ENCODE measurements around the gene MFRP. TPM values are rescaled to one million over a fixed set of nuclear protein-coding genes. Genes with fewer than 3 reads are reported as not detected.

The MFRP gene
- total and polyA plus RNA-seq, 9 donors: 0.11 TPM; not detected in 8

GRCh38 chr11:119345685-119346084 lies 820 bp downstream of the MFRP start:
- no peaks in the 10 kb centered on the region for H3K27me3 ChIP-seq
- H3K4me3 ChIP-seq: no peak overlapping the region
- no peaks in the 10 kb centered on the region for H3K4me1 ChIP-seq (ENCODE audit: insufficient read depth)
- no peaks in the 10 kb centered on the region for H3K36me3 ChIP-seq
- no peaks in the 10 kb centered on the region for H3K9me3 ChIP-seq
- WGBS, 3 donors: 79 to 86% (median 81%) methylated on average over 12 of the region's 12 CpGs
- no peak for DNase-seq
- TF ChIP-seq CTCF (IDR thresholded peaks at IDR 0.05) (no peak), POLR2A (IDR thresholded peaks at IDR 0.05) (no peak), EP300 (IDR thresholded peaks at IDR 0.05) (no peak)
- intact Hi-C loops (cut with DNase I): no loop called here
- H3K27ac ChIP-seq: no peak overlapping the region

GRCh38 chr11:119344291-119345010 lies 2.1 kb downstream of the MFRP start:
- Histone ChIP-seq H3K27ac (no peak overlapping the region), H3K27me3 (no peaks in the 10 kb centered on the region), H3K4me3 (no peak overlapping the region), H3K9me3 (no peaks in the 10 kb centered on the region), H3K36me3 (no peaks in the 10 kb centered on the region), H3K4me1 (ENCODE audit: insufficient read depth) (peaks cover under 1% of the 10 kb centered on the region)
- DNase-seq: no peak
- intact Hi-C loops (cut with DNase I): no loop called here
- WGBS, 3 donors: 73 to 82% (median 76%) methylated on average over 13 to 14 of the region's 14 CpGs
- TF ChIP-seq CTCF (IDR thresholded peaks at IDR 0.05) (no peak), EP300 (IDR thresholded peaks at IDR 0.05) (no peak), POLR2A (IDR thresholded peaks at IDR 0.05) (no peak)

- Histone ChIP-seq H3K27ac (no peak overlapping the region), H3K27me3 (no peaks in the 10 kb centered on the region), H3K4me1 (ENCODE audit: insufficient read depth) (peaks cover 3% of the 10 kb centered on the region), H3K36me3 (no peaks in the 10 kb centered on the region), H3K4me3 (no peak overlapping the region), H3K9me3 (no peaks in the 10 kb centered on the region)
- no peak for TF ChIP-seq CTCF (IDR thresholded peaks at IDR 0.05)
- TF ChIP-seq EP300 (IDR thresholded peaks at IDR 0.05): no peak
- no peak for TF ChIP-seq POLR2A (IDR thresholded peaks at IDR 0.05)
- no peak for DNase-seq
- WGBS, 3 donors: 64 to 75% (median 66%) methylated on average over 7 of the region's 7 CpGs
- intact Hi-C loops (cut with DNase I): no loop called here
Measured at GRCh38 chr11:119343726-119344125, 2.8 kb downstream of the MFRP start.

- TF ChIP-seq CTCF (IDR thresholded peaks at IDR 0.05) (no peak), EP300 (IDR thresholded peaks at IDR 0.05) (no peak), POLR2A (IDR thresholded peaks at IDR 0.05) (no peak)
- Histone ChIP-seq H3K36me3 (no peaks in the 10 kb centered on the region), H3K4me1 (ENCODE audit: insufficient read depth) (peaks cover 3% of the 10 kb centered on the region), H3K9me3 (no peaks in the 10 kb centered on the region), H3K27me3 (no peaks in the 10 kb centered on the region), H3K27ac (no peak overlapping the region), H3K4me3 (no peak overlapping the region)
- 76 to 84% (median 80%) methylated on average over 8 to 10 of the region's 10 CpGs for WGBS, 3 donors
- no peak for DNase-seq
- intact Hi-C loops (cut with DNase I): no loop called here
Measured at GRCh38 chr11:119342362-119343130, 4.0 kb downstream of the MFRP start.

Measured in ovary (tissue), 9 donors.